HG02763 (cell line): ENCODE results near the gene PDZD4.
A peak's percentile ranks its signal among the peaks of the same experiment; 100 is the strongest.

Experiments used
- ATAC-seq: cut with Tn5 transposase; IDR thresholded peaks from one replicate; pipeline ENCODE4 v1.9.1; 2021; ENCODE audit warnings: mild to moderate bottlenecking, moderate library complexity; ENCODE audit not compliant: unreplicated experiment

Gene PDZD4

DNA sequence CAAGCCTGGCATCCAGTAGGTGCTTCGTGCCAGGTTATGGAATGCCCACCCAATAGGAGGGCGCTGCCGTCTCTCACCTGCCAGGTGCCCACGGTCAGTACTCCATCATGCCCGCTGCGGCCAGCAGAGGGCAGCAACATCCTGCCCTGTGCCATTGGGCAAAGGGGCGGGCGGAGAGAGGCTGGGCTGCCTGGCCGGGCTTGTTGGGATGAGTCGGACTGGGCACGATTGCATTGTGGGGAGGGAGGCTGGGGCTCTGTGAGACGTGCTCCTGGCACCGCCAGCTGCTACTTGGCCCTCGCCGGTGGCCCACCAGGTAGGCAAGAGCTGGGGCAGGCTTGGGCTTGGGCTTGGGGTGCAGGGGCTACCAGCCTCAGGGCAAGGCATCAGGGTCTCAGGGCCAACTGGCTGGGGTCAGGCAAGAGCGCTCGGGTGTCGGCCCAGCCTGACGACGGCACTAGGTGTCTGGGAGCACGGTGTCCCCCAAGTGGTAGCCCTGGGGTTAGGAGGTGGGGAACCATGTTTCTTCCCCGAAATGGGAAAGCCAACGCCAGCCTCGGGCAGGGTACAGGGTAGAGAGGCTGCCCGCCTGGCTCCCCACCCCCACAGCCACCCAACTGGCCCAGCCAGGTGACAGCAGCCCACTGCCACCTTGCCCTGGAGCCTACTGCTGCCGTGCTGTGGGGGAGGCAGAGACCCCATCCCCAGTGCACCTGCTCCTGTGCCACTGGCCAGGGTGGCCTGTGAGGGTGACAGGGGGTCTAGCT, 66.2 kb downstream of the PDZD4 start, which contains the start of gene PLXNB3:
TSS of gene PLXNB3 (plus strand) at position 261 of the 767 bp plus-strand sequence. CDS start 1,287 bp downstream, outside the sequence.
- peak; percentile 66 for ATAC-seq

DNA sequence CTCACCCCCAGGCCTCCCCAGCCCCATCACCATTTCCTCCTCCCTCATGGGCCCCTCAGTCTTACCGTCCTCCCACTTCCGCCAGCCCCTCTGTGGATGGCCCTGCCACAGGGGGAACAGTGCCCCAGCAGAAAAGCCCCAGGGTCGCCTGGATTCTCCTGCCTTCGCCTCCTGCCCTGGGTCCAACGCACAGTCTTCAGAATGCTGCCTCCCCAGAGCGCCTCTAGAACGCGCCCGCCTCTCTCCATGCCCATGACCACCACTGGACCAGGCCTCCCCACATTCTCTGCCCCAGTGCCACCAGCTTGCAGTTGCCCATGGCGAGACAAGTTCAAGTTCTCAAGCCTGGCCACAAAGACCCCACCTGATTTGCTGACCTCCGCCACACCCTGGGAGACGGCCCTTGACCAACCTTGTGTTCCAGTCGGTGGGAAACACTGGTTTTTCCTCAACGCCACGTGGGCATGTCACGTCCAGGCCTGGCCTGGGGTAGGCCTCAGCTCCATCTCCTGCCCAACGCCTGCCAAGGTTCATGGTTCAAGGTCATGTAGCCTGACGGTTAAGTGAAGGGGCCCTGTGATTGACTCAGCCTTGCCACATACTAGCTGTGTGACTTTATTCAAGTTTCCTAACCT, 66.9 kb downstream of the PDZD4 start:
- no peak for ATAC-seq

DNA sequence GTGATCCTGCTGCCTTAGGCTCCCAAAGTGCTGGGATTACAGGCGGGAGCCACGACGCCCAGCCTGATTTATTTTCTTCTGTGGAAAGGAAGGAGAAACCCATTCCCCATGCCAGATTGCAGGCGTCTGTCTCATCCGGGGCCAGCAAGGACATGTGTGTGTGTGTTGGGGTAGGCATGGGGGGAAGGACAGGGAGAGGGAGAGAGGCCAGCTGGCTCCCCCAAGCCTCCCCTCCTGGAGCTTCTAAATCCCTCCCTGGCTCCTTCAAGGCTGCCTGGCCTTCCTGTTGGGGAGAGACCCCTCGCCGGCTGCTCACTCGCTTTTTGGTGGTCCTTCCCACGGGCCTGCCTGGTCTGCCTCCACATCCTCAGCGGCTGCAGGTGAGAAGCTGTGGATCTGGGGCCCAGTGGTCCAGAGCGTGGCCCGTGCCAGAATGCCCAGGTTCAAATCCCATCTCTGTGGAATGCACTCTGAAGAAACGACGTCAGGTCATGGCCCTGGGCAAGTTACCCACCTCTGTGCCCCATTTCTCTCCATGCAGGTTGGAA, 67.6 kb downstream of the PDZD4 start:
- no peak for ATAC-seq

DNA sequence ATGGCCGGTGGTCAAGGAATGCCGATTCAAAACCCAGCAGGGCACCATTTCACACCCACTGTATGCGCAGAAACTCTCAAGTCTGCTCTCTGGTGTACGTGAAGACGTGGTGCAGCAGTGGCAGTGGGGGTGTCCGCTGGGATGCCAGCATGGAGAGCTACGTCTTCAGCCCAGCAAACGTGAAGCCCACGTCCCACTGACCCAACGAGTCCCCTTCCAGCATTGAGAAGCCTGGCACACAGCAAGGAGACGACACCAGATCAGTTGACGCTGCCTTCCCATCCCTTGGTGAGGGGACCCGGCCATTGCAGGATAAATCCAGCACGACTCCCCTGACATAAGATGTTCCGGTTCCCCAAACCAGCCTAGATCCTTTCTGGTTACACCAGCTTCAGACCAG, 68.5 kb downstream of the PDZD4 start:
- no peak for ATAC-seq

DNA sequence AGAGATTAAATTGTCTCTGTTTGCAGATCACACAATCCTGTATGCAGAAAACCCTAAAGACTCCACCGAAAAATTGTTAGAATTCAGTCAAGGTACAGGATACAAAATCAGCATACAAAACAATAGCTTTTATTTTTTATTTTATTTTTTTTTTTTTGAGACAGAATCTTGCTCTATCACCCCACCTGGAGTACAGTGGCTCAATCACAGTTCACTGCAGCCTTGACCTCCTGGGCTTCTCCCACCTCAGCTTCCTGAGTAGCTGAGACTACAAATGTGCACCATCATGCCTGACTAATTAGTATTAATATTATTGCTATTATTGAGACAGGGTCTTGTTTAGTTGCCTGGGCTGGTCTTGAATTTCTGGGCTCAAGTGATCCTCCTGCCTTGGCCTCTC, 75.2 kb downstream of the PDZD4 start:
- ATAC-seq = no peak
